Stimulated activated CD4-positive, alpha-beta T cell treated with anti-CD3 and anti-CD28 coated beads, Interleukin-4, amount 100 ng/mL, for 48 hours (primary cell): ENCODE measurements around the gene ASTN2.
"Not testable (repeated sequence)": the region's sequence is repeated elsewhere in the genome, so short reads cannot be mapped to it uniquely, and the experiment has no call there.

Experiments
- DNase-seq, 2 donors: peaks; one replicate each; pipeline ENCODE4 v3.0.0-alpha.2; 2020; ENCODE audit warnings: low read depth in 2 of 2

The ASTN2 gene

DNA sequence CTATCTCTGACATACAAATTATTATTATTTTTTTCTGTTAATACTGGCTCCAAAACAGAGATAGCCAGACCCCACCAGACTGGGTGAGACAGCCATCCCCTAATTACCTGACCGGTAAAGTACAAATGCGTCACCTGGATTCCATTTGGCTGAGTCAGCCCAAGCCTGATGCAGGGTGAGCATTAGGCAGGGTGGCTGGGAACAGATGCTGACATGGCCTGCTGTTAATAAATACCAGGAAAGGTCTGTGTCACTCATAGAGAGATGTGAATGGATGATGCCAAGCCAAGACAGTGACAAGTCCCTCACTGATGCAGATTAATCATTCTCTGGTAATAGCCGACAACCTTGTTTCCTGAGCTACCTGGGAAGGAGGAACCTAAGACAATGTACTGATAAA, 544.3 kb downstream of the ASTN2 start:
- DNase-seq = no peak

- DNase-seq = no peak
Observed at GRCh38 chr9:116868201-116868600, 546.7 kb downstream of the ASTN2 start.

GRCh38 chr9:116861321-116861720, 553.5 kb downstream of the ASTN2 start:
- no peak for DNase-seq

DNA sequence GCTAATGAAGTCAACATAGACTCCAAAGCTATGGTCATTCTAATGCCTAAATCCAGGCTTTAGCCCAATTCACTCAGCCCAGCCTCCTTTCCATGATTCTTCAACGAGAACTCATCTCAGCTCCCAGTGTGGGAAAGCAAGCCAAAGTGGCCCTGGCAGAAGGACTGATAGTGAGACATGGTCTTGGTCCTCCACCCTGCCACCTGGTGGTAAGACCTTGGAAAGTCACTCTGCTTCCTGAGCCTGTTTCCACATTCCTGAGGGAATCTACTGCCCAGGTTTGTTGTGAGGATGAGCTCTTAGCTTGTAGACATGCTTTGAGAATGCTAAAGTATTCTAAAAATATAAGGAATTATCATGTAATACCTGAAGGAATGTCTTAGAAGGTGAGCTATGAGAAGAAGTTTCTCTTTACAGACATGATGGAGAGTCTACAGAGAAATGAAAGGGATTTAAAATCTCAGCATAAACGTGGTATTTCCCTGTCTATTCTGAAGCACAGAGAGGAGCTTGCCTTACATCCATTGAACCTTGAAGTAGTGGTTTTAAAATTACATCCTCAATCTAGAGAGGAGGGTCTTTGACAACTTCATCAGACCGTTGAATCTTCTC, 554.2 kb downstream of the ASTN2 start:
- DNase-seq = peak in 1 of 2 donors; percentile 4

GRCh38 chr9:116859763-116860162, 555.1 kb downstream of the ASTN2 start:
- DNase-seq = no peak

DNA sequence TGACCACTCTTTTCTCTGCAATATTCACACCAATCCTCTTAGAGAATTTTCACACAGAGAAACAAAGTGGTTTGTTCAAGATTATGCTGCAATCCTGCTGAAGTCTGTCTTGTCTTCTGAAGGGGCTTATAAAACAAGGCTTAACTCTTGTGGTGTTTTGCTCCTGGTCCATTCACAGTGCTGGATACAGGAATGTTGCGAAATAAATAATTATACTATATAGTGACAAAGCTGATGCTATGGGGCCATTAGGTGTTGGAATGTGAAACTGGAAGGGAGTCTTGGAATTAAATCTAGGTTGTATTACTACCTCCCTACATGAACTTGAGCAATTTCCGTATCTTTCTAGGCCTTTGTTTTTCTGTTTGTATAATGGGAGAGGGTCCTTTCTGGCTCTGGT, 557.5 kb downstream of the ASTN2 start:
- no peak for DNase-seq

DNA sequence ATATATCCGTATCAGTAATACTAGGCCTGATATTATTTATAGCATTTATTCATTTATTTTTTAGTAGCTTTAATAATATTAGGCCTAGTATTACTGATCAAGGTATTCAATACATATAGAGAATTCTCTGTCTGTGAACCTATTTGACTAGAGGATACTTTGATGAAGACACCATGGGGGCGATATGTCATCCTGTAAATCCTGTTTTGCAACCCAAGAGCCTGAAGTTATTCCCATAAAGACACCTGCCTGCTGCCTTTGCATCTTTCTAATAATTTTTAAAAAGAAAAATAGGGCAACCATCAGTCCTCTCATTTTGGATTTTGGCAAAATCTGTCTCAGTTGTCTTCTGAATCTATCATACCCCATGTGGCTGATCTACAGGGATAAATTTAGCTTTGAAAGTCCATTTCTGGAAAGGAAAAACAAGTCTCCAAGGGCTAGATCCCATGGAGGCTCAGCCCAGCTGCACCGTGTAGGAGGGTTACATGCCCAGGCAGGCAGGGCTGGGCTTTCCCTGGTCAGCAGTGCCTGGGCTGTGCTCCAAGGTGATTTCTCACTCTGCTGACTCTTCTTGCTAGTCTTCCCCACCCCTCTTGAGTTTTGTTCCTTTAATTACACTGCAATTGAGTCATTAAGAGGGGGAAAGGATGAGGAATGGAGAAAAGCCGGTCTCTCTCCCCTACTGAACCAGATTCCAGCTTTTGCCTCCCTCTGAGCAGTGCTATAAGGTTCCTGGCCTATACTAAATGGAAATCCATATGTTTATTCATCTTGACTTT, 558.8 kb downstream of the ASTN2 start:
- no peak for DNase-seq

DNA sequence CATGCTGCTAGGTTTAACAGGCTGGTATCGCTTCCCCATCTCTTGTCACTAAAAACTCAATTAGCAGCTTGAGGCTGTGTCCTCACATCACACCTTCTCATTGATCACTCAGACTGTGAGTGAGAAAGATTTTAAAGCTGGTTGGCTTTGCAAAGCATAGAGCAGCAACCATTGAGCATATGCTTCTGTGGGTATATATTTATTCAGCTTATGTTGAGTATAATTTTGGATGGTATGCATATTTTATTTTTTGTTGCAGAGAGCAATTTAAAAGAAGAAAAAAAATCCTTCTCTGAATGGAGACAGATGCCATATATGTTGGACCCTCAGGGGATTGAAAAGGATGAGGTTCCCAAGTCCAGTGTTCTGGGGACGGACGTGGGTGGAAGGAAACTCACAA, 565.1 kb downstream of the ASTN2 start:
- no peak for DNase-seq

- no peak for DNase-seq
Observed at GRCh38 chr9:116844621-116845020, 570.2 kb downstream of the ASTN2 start.

GRCh38 chr9:116843863-116844620, 570.8 kb downstream of the ASTN2 start:
- no peak for DNase-seq

DNA sequence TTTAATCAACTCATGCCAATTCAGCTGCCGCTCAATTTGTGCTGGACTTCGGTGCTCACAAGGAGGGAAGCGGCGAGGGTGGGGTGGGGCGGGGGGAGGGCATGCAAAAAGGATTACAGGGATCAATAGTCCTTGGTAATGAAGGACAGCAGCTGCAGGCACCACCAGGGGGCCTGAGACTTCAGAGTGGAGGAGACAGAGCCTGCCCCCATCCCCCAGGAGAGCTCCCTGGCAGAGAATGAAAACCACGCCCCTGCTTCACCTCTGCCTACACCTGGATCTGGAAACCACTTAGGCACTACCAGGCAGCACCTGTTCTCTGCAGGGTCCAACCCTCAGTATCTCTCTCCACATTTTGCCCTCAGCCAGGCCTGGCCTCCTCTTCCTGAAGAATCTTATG, 572.2 kb downstream of the ASTN2 start:
- no peak for DNase-seq

GRCh38 chr9:116838468-116838867, 576.4 kb downstream of the ASTN2 start:
- DNase-seq = not testable (repeated sequence)

DNA sequence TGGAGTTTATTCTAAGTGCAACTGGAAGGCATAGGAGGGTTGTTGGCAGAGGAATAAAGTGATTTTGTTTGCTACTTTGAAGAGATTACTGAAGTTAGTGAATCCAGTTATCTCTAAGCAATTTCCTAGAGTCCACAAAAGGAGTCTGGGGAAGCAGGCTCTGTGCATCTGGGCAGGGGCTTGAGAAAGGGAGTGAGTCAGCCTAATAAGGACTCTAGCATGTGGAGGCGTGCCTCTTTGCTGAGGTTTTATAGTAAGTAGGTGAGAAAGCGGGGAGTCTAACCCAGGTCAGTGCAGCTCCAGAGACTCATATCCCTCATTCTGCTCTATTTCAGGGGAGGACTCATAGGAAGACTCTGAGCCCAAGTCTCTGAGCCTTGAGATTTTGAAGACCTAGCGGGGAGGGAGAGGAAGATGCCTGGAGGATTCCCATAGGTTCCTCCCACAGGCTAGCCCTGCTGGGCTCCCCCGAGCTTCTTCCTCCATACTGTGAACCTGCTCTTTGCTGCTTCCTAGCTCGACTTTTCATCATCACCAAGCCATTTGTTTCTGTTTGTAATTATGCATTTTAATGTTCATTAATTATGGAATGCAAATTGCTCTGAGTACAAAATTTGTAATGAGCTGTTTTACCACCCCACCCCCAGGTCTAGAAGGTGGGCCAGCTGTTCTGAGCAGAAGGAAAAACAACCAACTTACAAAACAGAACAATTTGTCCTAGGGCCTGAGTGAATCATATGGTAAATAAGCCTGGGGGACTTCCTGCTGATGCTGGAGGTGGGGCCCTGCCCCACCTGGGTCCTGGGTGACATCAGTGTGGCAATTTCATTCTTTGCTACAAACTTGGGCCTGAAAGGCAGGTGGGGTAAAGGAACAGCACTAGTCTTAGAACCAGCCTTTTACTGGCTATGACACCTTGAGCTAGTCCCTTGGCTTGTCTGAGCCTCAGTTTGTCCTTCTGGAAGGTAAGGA, 577.6 kb downstream of the ASTN2 start:
- DNase-seq = no peak

DNA sequence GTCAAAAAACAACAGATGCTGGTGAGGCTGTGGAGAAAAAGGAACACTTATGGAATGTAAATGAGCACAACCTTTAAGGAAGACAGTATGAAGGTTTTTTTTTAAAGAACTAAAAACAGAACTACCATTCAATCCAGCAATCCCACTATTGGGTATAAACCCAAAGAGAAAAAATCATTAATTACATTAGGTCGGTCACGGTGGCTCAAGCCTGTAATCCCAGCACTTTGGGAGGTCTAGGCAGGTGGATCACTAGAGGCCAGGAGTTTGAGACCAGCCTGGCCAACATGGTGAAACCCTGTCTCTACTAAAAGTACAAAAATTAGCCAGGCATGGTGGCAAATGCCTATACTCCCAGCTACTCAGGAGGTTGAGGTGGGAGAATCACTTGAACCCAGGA, 584.5 kb downstream of the ASTN2 start:
- not testable (repeated sequence) for DNase-seq

GRCh38 chr9:116821633-116822229, 593.1 kb downstream of the ASTN2 start:
- DNase-seq = no peak

GRCh38 chr9:116819116-116819515, 595.7 kb downstream of the ASTN2 start:
- no peak for DNase-seq

- no peak for DNase-seq
Observed at GRCh38 chr9:116817762-116818161, 597.1 kb downstream of the ASTN2 start.

- DNase-seq = no peak
Observed at GRCh38 chr9:116816484-116816883, 598.4 kb downstream of the ASTN2 start.

DNA sequence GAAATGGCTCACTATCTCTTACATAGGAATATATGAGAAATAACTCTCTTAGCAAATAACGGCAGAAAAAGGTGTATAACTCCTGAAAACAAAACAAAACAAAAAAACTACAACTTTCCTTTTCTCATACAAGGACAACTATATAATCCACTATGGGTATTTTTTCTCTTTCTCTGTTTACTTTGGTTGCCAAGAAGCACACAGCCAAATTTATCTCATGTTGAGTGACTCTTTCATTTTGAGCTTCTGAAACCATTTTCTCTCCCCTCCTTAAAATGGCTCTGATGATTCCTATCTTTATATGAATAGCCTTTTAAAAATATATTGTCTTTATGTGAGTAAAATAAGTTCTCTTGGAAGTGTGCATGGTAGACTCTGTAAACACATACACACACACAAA, 599.0 kb downstream of the ASTN2 start:
- no peak for DNase-seq

GRCh38 chr9:116813031-116813300, 601.9 kb downstream of the ASTN2 start:
- no peak for DNase-seq

- DNase-seq = no peak
Observed at GRCh38 chr9:116812231-116813030, 602.4 kb downstream of the ASTN2 start.
